OCI-LY1 (cell line): ENCODE results near the gene SUN1.
A peak's percentile ranks its signal among the peaks of the same experiment; 100 is the strongest.

Source experiments
- H2AFZ ChIP-seq: fragments of 200-600 bp; sonication (generic), shearing (Covaris generic); 2 replicates; pipeline ENCODE4 v1.6.0; 2014; ENCODE audit warnings: antibody characterized with exemption, mild to moderate bottlenecking, low read length
- H3F3A ChIP-seq: fragments of 200-600 bp; sonication (generic), shearing (Covaris generic); 2 replicates; pipeline ENCODE4 v1.6.0; 2014; ENCODE audit warnings: mild to moderate bottlenecking, antibody characterized with exemption, low read length, moderate library complexity; ENCODE audit not compliant: insufficient read depth
- H3K27ac ChIP-seq: fragments of 200-600 bp; sonication (generic); 2 replicates; pipeline ENCODE4 v1.5.1; 2014; ENCODE audit warnings: low read length, mixed run types, mild to moderate bottlenecking, low read depth; ENCODE audit not compliant: poor library complexity, severe bottlenecking
- H3K27me3 ChIP-seq: fragments of 200-600 bp; sonication (generic); 2 replicates; pipeline ENCODE4 v1.6.0; 2014; ENCODE audit warnings: antibody characterized with exemption, mild to moderate bottlenecking, low read length, moderate library complexity; ENCODE audit not compliant: insufficient read depth
- H3K36me3 ChIP-seq: fragments of 200-600 bp; sonication (generic); 2 replicates; pipeline ENCODE4 v1.6.1; 2014; ENCODE audit warnings: mild to moderate bottlenecking, antibody characterized with exemption, low read length, moderate library complexity, mixed read lengths; ENCODE audit not compliant: insufficient read depth
- H3K4me1 ChIP-seq: fragments of 200-600 bp; sonication (generic); 2 replicates; pipeline ENCODE4 v1.5.1; 2014; ENCODE audit warnings: mild to moderate bottlenecking, low read length, moderate library complexity; ENCODE audit not compliant: insufficient read depth, severe bottlenecking
- H3K4me2 ChIP-seq: fragments of 200-600 bp; sonication (generic), shearing (Covaris generic); 2 replicates; pipeline ENCODE4 v1.6.1; 2014; ENCODE audit warnings: low read length
- H3K4me3 ChIP-seq: fragments of 200-600 bp; sonication (generic); 2 replicates; pipeline ENCODE4 v1.5.1; 2014; ENCODE audit warnings: low read length, low read depth, mild to moderate bottlenecking, mixed read lengths; ENCODE audit not compliant: poor library complexity, severe bottlenecking
- H3K79me2 ChIP-seq: fragments of 200-600 bp; shearing (Covaris generic); 2 replicates; pipeline ENCODE4 v1.6.1; 2016; ENCODE audit warnings: mixed run types, low read length, mixed read lengths; ENCODE audit not compliant: insufficient read depth
- H3K9ac ChIP-seq: fragments of 200-600 bp; sonication (generic), shearing (Covaris generic); 2 replicates; pipeline ENCODE4 v1.6.1; 2014; ENCODE audit warnings: mild to moderate bottlenecking, low read length, mixed read lengths
- H3K9me2 ChIP-seq: fragments of 200-600 bp; sonication (generic), shearing (Covaris generic); 2 replicates; pipeline ENCODE4 v1.6.1; 2014; ENCODE audit warnings: low read depth, mild to moderate bottlenecking, low read length, mixed read lengths
- H3K9me3 ChIP-seq: fragments of 200-600 bp; shearing (Covaris generic); 2 replicates; pipeline ENCODE4 v1.6.1; 2014; ENCODE audit warnings: low read length, mixed read lengths
- H4K20me1 ChIP-seq: fragments of 200-600 bp; sonication (generic), shearing (Covaris generic); 2 replicates; pipeline ENCODE4 v1.6.0; 2016; ENCODE audit warnings: mild to moderate bottlenecking, low read length; ENCODE audit not compliant: insufficient read depth
- EZH2 ChIP-seq: fragments of 200-600 bp; sonication (generic), shearing (Covaris generic); IDR thresholded peaks from 2 replicates; pipeline ENCODE4 v1.8.0; 2017; ENCODE audit warnings: borderline replicate concordance, mixed run types, mild to moderate bottlenecking, antibody characterized with exemption, low read length, moderate library complexity, mixed read lengths
- TF ChIP-seq, protein P1 (sequence below): fragments of 200-600 bp; sonication (generic), shearing (Covaris generic); IDR thresholded peaks from 2 replicates; pipeline ENCODE4 v1.5.1; 2017; ENCODE audit warnings: mild to moderate bottlenecking, antibody characterized with exemption, low read length, moderate library complexity, mixed read lengths

The SUN1 gene

GRCh38 chr7:822692-823276, 9.5 kb upstream of the SUN1 start:
- no peak overlapping the region for H3K27ac ChIP-seq
- peaks cover 97% of the 10 kb centered on the region for H3K79me2 ChIP-seq
- TF ChIP-seq, protein P1, sequence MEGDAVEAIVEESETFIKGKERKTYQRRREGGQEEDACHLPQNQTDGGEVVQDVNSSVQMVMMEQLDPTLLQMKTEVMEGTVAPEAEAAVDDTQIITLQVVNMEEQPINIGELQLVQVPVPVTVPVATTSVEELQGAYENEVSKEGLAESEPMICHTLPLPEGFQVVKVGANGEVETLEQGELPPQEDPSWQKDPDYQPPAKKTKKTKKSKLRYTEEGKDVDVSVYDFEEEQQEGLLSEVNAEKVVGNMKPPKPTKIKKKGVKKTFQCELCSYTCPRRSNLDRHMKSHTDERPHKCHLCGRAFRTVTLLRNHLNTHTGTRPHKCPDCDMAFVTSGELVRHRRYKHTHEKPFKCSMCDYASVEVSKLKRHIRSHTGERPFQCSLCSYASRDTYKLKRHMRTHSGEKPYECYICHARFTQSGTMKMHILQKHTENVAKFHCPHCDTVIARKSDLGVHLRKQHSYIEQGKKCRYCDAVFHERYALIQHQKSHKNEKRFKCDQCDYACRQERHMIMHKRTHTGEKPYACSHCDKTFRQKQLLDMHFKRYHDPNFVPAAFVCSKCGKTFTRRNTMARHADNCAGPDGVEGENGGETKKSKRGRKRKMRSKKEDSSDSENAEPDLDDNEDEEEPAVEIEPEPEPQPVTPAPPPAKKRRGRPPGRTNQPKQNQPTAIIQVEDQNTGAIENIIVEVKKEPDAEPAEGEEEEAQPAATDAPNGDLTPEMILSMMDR: peak; percentile 15; the same call in 1 of the 2 replicates
- TF ChIP-seq EZH2: no peak
- peaks cover 15% of the 10 kb centered on the region for H3K4me1 ChIP-seq
- no peak overlapping the region for H3K4me2 ChIP-seq
- H3K4me3 ChIP-seq: no peak overlapping the region
- H3K9me2 ChIP-seq: no peaks in the 10 kb centered on the region
- H3K36me3 ChIP-seq: peaks cover 25% of the 10 kb centered on the region
- no peaks in the 10 kb centered on the region for H4K20me1 ChIP-seq
- H3K9me3 ChIP-seq: no peaks in the 10 kb centered on the region
- no peaks in the 10 kb centered on the region for H3F3A ChIP-seq
- H3K9ac ChIP-seq: no peak overlapping the region
- no peaks in the 10 kb centered on the region for H3K27me3 ChIP-seq
- no peak overlapping the region for H2AFZ ChIP-seq

GRCh38 chr7:823649-824048, 8.6 kb upstream of the SUN1 start:
- no peaks in the 10 kb centered on the region for H4K20me1 ChIP-seq
- no peak overlapping the region for H3K4me3 ChIP-seq
- H3K4me2 ChIP-seq: no peak overlapping the region
- H3K4me1 ChIP-seq: peaks cover 11% of the 10 kb centered on the region
- peaks cover 93% of the 10 kb centered on the region for H3K79me2 ChIP-seq
- TF ChIP-seq EZH2: no peak
- TF ChIP-seq, protein P1: no peak
- no peaks in the 10 kb centered on the region for H3K27me3 ChIP-seq
- H2AFZ ChIP-seq: no peak overlapping the region
- no peaks in the 10 kb centered on the region for H3K9me2 ChIP-seq
- H3K9me3 ChIP-seq: no peaks in the 10 kb centered on the region
- peaks cover 28% of the 10 kb centered on the region for H3K36me3 ChIP-seq
- no peak overlapping the region for H3K27ac ChIP-seq
- H3F3A ChIP-seq: no peaks in the 10 kb centered on the region
- H3K9ac ChIP-seq: no peak overlapping the region

- Histone ChIP-seq H3K9me3 (no peaks in the 10 kb centered on the region), H3K9ac (no peak overlapping the region), H3K4me2 (no peak overlapping the region), H3K36me3 (peaks cover 30% of the 10 kb centered on the region), H3K4me1 (peaks cover 11% of the 10 kb centered on the region), H3K79me2 (peaks cover 93% of the 10 kb centered on the region), H4K20me1 (no peaks in the 10 kb centered on the region), H2AFZ (no peak overlapping the region), H3K4me3 (no peak overlapping the region), H3F3A (no peaks in the 10 kb centered on the region), H3K9me2 (no peaks in the 10 kb centered on the region), H3K27me3 (no peaks in the 10 kb centered on the region), H3K27ac (no peak overlapping the region)
- no peak for TF ChIP-seq EZH2
- TF ChIP-seq, protein P1: no peak
These were observed 8.2 kb upstream of the SUN1 start for GRCh38 chr7:824081-824480.
